HEK293T (cell line): ENCODE data around the gene SIAH1.

Experiments used
- CTCF ChIA-PET: fragments of 350-600 bp; formaldehyde crosslinking; extraction: SDS; loops from one replicate; lab custom pipeline; 2021; ENCODE audit warnings: antibody characterized with exemption, inconsistent platforms; lab: Yijun Ruan, JAX
- POLR2A ChIA-PET: fragments of 350-600 bp; formaldehyde crosslinking; extraction: SDS; loops from one replicate; lab custom pipeline; 2020; ENCODE audit warnings: antibody characterized with exemption, inconsistent platforms; lab: Yijun Ruan, JAX
- DNase-seq: peaks from one replicate; pipeline ENCODE4 v3.0.0; 2012; ENCODE audit warnings: mixed read lengths; ENCODE audit errors: extremely low spot score
- ARNT ChIP-seq: fragments of 450-650 bp; IDR thresholded peaks from 2 replicates; pipeline ENCODE4 v1.6.1; 2017; ENCODE audit warnings: mild to moderate bottlenecking
- BHLHE40 ChIP-seq: fragments of 450-650 bp; IDR thresholded peaks from 2 replicates; pipeline ENCODE4 v1.6.1; 2016; ENCODE audit warnings: mild to moderate bottlenecking, moderate library complexity, borderline replicate concordance
- CTBP1 ChIP-seq: fragments of 450-650 bp; IDR thresholded peaks from 2 replicates; pipeline ENCODE4 v1.6.1; 2016; ENCODE audit warnings: borderline replicate concordance
- ELF4 ChIP-seq: fragments of 450-650 bp; IDR thresholded peaks from 2 replicates; pipeline ENCODE4 v1.6.1; 2017; ENCODE audit warnings: antibody characterized with exemption
- FOXA1 ChIP-seq: fragments of 450-650 bp; IDR thresholded peaks from 2 replicates; pipeline ENCODE4 v1.6.1; 2016; ENCODE audit warnings: mild to moderate bottlenecking
- FOXK2 ChIP-seq: fragments of 450-650 bp; IDR thresholded peaks from 2 replicates; pipeline ENCODE4 v1.6.1; 2016; ENCODE audit warnings: mild to moderate bottlenecking
- FOXM1 ChIP-seq: fragments of 450-650 bp; IDR thresholded peaks from 2 replicates; pipeline ENCODE4 v1.6.1; 2017; ENCODE audit warnings: mild to moderate bottlenecking, borderline replicate concordance
- HDGF ChIP-seq: fragments of 450-650 bp; IDR thresholded peaks from 2 replicates; pipeline ENCODE4 v1.6.1; 2017; ENCODE audit warnings: antibody characterized with exemption, borderline replicate concordance
- L3MBTL2 ChIP-seq: fragments of 450-650 bp; conservative IDR thresholded peaks from 2 replicates; pipeline ENCODE4 v1.6.1; 2016; ENCODE audit warnings: mild to moderate bottlenecking
- LEF1 ChIP-seq: fragments of 450-650 bp; IDR thresholded peaks from 2 replicates; pipeline ENCODE4 v1.6.1; 2017; ENCODE audit warnings: mild to moderate bottlenecking, borderline replicate concordance
- NFRKB ChIP-seq: fragments of 450-650 bp; IDR thresholded peaks from 2 replicates; pipeline ENCODE4 v1.6.1; 2016; ENCODE audit warnings: mild to moderate bottlenecking, moderate library complexity
- SP1 ChIP-seq: fragments of 450-650 bp; IDR thresholded peaks from 2 replicates; pipeline ENCODE4 v1.6.1; 2017
- SUZ12 ChIP-seq: fragments of 450-650 bp; IDR thresholded peaks from 2 replicates; pipeline ENCODE4 v1.6.1; 2016; ENCODE audit warnings: mild to moderate bottlenecking
- TARDBP ChIP-seq: fragments of 450-650 bp; IDR thresholded peaks from 2 replicates; pipeline ENCODE4 v1.6.1; 2016
- ZNF384 ChIP-seq: fragments of 450-650 bp; IDR thresholded peaks from 2 replicates; pipeline ENCODE4 v1.6.1; 2016
- TF ChIP-seq, protein P1 (sequence below): fragments of 450-650 bp; IDR thresholded peaks from 2 replicates; pipeline ENCODE4 v1.6.1; 2016

SIAH1 gene

DNA sequence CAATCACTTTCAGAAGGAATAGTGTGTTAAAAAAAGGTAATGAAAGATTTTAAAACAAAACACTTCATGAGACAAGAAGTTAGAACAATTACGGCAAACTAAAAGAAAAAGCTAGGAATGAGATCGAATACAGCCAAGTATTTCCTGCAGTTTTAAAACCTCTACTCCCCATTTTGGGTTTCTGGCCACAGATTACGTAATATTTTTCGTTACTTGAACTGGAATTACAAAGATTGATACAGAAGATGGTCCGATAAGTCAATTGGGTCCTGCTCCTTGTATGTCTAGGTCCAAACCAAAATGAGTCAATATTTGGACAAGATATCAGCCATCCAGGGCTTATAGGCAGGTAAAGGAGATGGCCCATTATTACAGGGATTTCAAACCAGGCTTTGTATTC lies 52.2 kb downstream of the SIAH1 start:
- CTCF ChIA-PET: interaction anchor here (1.2 kb wide), 1 partner anchor 22 kb away, joined by 3 read pairs; no protein-coding TSS in a partner anchor
- POLR2A ChIA-PET: no interaction called here
- TF ChIP-seq FOXA1: no peak
- TF ChIP-seq TARDBP: no peak
- no peak for TF ChIP-seq SUZ12
- TF ChIP-seq HDGF: no peak
- TF ChIP-seq ARNT: no peak
- TF ChIP-seq CTBP1: no peak
- no peak for TF ChIP-seq ELF4
- no peak for TF ChIP-seq ZNF384
- TF ChIP-seq L3MBTL2: no peak
- TF ChIP-seq, protein P1, sequence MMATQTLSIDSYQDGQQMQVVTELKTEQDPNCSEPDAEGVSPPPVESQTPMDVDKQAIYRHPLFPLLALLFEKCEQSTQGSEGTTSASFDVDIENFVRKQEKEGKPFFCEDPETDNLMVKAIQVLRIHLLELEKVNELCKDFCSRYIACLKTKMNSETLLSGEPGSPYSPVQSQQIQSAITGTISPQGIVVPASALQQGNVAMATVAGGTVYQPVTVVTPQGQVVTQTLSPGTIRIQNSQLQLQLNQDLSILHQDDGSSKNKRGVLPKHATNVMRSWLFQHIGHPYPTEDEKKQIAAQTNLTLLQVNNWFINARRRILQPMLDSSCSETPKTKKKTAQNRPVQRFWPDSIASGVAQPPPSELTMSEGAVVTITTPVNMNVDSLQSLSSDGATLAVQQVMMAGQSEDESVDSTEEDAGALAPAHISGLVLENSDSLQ: no peak
- no peak for TF ChIP-seq BHLHE40
- no peak for TF ChIP-seq FOXK2
- TF ChIP-seq NFRKB: no peak
- TF ChIP-seq LEF1: no peak
- TF ChIP-seq FOXM1: no peak
- no peak for TF ChIP-seq SP1
- DNase-seq: no peak

DNA sequence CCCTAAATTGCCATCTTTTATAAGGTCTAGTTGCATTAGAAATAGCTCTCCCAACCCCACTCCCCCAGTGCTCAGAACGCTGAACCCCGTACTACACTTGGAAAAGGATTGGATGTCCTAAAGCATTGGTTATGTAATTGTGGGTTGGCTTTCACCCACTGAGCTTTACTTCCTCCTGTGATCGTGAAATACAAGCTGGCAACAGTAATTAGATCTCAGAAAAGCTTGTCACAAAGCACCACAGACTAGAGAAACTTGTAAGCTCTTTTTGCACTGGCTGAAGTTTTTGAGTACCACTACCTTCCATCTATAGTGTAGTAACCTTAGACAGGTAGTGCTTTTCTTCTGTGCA lies 54.4 kb downstream of the SIAH1 start:
- no peak for DNase-seq
- POLR2A ChIA-PET: no interaction called here
- CTCF ChIA-PET: interaction anchor here (0.6 kb wide), 1 partner anchor 13 kb away, joined by 3 read pairs; no protein-coding TSS in a partner anchor
- TF ChIP-seq ARNT (no peak), SP1 (no peak), HDGF (no peak), ZNF384 (no peak), LEF1 (no peak), FOXK2 (no peak), FOXA1 (no peak), ELF4 (no peak), TARDBP (no peak), FOXM1 (no peak), L3MBTL2 (no peak), BHLHE40 (no peak), NFRKB (no peak), SUZ12 (no peak), CTBP1 (no peak)
- TF ChIP-seq, protein P1: no peak

DNA sequence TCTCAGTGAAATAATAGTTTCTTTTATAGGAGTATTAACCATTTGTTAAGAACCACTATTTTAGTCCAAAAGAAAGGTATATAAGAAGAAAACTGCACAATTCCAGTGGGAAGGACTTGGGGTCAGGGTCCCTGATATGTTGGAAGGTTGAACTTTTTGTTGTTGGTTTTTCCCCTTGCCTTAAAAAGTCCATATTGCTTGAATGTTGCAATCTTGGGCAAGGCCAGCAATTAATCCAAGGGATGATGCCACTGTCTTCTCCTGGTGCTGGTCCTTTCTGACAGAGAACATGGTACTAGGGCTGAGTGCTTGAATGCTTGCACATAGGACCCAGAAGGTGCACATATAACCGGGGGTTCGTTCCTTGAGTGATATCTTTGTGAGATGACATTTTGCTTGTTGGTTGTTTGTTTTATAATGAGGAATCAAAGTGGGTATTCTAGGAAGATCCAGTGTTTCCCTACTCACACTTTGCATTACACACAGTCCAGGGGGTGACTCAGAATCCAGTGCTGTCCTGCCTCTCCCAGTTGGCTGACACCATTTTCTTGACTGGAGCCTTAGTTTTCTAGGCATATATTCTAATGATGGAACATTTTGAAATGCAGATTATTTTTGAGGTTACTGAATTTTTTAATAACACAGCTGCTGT lies 54.9 kb downstream of the SIAH1 start:
- ChIA-PET CTCF (interaction anchor here (0.6 kb wide), 1 partner anchor 12 kb away, joined by 3 read pairs; no protein-coding TSS in a partner anchor), POLR2A (no interaction called here)
- DNase-seq: no peak
- TF ChIP-seq LEF1 (no peak), NFRKB (no peak), BHLHE40 (no peak), ZNF384 (no peak), L3MBTL2 (no peak), SP1 (no peak), FOXK2 (no peak), ARNT (no peak), ELF4 (no peak), CTBP1 (no peak), FOXM1 (no peak), SUZ12 (no peak), FOXA1 (no peak), HDGF (no peak), TARDBP (no peak)
- TF ChIP-seq, protein P1: no peak

DNA sequence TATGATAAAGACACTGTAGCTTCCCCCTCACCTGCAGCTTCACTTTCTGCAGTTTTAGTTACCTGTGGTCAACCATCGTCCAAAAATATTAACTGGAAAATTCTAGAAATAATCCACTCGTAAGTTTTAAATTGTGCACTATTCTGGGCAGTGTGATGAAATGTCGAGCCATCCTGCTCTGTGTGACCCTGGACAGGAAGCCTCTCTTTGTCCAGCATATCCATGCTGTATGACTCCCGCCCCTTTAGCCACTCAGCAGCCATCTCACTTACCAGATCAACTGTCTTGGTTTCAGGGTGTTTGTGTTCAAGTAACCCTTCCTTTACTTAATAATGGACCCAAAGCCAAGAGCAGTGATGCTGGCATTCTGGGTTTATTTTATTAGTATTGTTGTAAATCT lies 56.1 kb downstream of the SIAH1 start:
- TF ChIP-seq, protein P1: no peak
- TF ChIP-seq NFRKB: no peak
- TF ChIP-seq SP1: no peak
- no peak for TF ChIP-seq TARDBP
- no peak for TF ChIP-seq CTBP1
- no peak for TF ChIP-seq ZNF384
- TF ChIP-seq LEF1: no peak
- no peak for TF ChIP-seq ELF4
- no peak for TF ChIP-seq FOXK2
- TF ChIP-seq HDGF: no peak
- no peak for TF ChIP-seq L3MBTL2
- TF ChIP-seq FOXM1: no peak
- TF ChIP-seq ARNT: no peak
- no peak for TF ChIP-seq SUZ12
- CTCF ChIA-PET: no interaction called here
- POLR2A ChIA-PET: no interaction called here
- no peak for DNase-seq

DNA sequence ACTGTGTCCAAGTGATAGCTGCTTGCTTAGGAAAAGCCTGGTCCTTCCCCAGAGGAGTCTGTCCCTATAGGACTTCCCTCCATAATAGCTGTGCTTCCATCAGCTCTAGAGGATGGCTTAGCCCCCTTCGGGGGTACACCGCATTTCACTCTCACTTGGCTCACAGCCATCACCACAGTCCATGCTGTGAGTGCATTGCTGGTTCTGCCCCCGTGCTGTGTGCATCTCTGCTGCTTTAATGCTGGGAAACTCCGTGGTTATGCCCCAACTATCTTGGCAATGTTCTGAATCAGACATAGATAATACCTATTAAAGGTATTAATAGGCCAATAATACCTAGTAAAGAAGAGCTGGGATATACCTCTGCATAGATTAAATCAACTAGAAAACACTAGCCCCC lies 58.3 kb downstream of the SIAH1 start:
- CTCF ChIA-PET: no interaction called here
- TF ChIP-seq ZNF384 (no peak), FOXM1 (no peak), BHLHE40 (no peak), NFRKB (no peak)
- no peak for DNase-seq
- POLR2A ChIA-PET: no interaction called here
